DMS53 (cell line): Measurements from ENCODE around the gene DKK3.

Experiments
- DNase-seq: peaks from one replicate; lab custom pipeline; 2025; lab: John Stamatoyannopoulos, UW

The DKK3 gene

GRCh38 chr11:11981840-11982239 lies 26.6 kb downstream of the DKK3 start:
- DNase-seq: no peak

- no peak for DNase-seq
Observed at GRCh38 chr11:11981364-11981763, 27.1 kb downstream of the DKK3 start.

- no peak for DNase-seq
Observed at GRCh38 chr11:11980841-11981308, 27.6 kb downstream of the DKK3 start.

- DNase-seq: no peak
Observed at GRCh38 chr11:11980200-11980599, 28.2 kb downstream of the DKK3 start.

- DNase-seq: no peak
Observed at GRCh38 chr11:11979488-11980117, 28.8 kb downstream of the DKK3 start.

- no peak for DNase-seq
Observed at GRCh38 chr11:11978792-11979487, 29.5 kb downstream of the DKK3 start.

- DNase-seq: no peak
Observed at GRCh38 chr11:11978098-11978637, 30.3 kb downstream of the DKK3 start.

GRCh38 chr11:11977206-11977938 lies 31.1 kb downstream of the DKK3 start:
- DNase-seq: no peak

GRCh38 chr11:11976481-11977127 lies 31.8 kb downstream of the DKK3 start:
- no peak for DNase-seq

GRCh38 chr11:11975201-11976092 lies 33.0 kb downstream of the DKK3 start:
- DNase-seq: no peak

GRCh38 chr11:11973866-11974265 lies 34.6 kb downstream of the DKK3 start:
- DNase-seq: no peak

- DNase-seq: no peak
Observed at GRCh38 chr11:11973361-11973800, 35.0 kb downstream of the DKK3 start.

GRCh38 chr11:11972730-11973341 lies 35.6 kb downstream of the DKK3 start:
- DNase-seq: no peak

- peak; percentile 14 for DNase-seq
Observed at GRCh38 chr11:11971906-11972547, 36.4 kb downstream of the DKK3 start.

- DNase-seq: no peak
Observed at GRCh38 chr11:11970556-11970955, 37.9 kb downstream of the DKK3 start.

- DNase-seq: no peak
Observed at GRCh38 chr11:11969380-11970215, 38.8 kb downstream of the DKK3 start.

- no peak for DNase-seq
Observed at GRCh38 chr11:11968511-11969280, 39.7 kb downstream of the DKK3 start.
